ENCODE measurements around the gene HSF2. TPM values are rescaled to one million over a fixed set of nuclear protein-coding genes. Genes with fewer than 3 reads are reported as not detected.

HSF2 gene
- total and polyA plus RNA-seq, 2 of the 13 experiments (the other 11 are each of a cell fraction or from before 2014, with no cell fraction given) = 24.8 to 26.4 TPM

GRCh38 chr6:122408702-122409458 is 9.4 kb downstream of the HSF2 start:
- H2AFZ ChIP-seq (ENCODE audit: low read length) = no peak overlapping the region
- CTCF ChIA-PET (ENCODE audit: low intra/inter-chr PET ratio, low total read pairs) = no interaction called here
- FAIRE-seq = no peak
- peaks cover 0 to 14% of the 10 kb centered on the region in 2 experiments; a peak in 2 of 5 replicates for H3K36me3 ChIP-seq (replicated peaks in 1 of 2; ENCODE audit: control insufficient read depth in 1 of 2, insufficient read depth in 2 of 2, low read length in 2 of 2)
- no peaks in the 10 kb centered on the region for H3K27me3 ChIP-seq (ENCODE audit: control insufficient read depth in 1 of 2, insufficient read depth in 2 of 2, low read length in 2 of 2)
- no TSS peak for BruUV-seq (replicated peaks)
- peaks cover 82% of the 10 kb centered on the region for H3K79me2 ChIP-seq (ENCODE audit: insufficient read depth, low read length)
- WGBS (ENCODE audit: low lambda C conversion rate) = 95% methylated on average over 6 of the region's 6 CpGs
- no peak overlapping the region for H3K4me3 ChIP-seq (replicated peaks in 1 of 3; ENCODE audit: insufficient read depth in 1 of 3, low read depth in 2 of 3, low read length in 3 of 3)
- TF ChIP-seq ARHGAP35 (CRISPR knock-in tag; IDR thresholded peaks at IDR 0.05; ENCODE audit: borderline replicate concordance) = no peak
- no peak for TF ChIP-seq ARID4A (CRISPR knock-in tag; IDR thresholded peaks at IDR 0.05; ENCODE audit: borderline replicate concordance)
- no peak for TF ChIP-seq DRAP1 (CRISPR knock-in tag; IDR thresholded peaks at IDR 0.05)
- H4K20me1 ChIP-seq (ENCODE audit: insufficient read depth, low read length) = no peaks in the 10 kb centered on the region
- DNase-seq (ENCODE audit: low spot score) = no peak
- no peaks in the 10 kb centered on the region for H3K9me3 ChIP-seq (ENCODE audit: low read length)
- no peak for ATAC-seq
- in situ Hi-C loops (cut with HindIII; ENCODE audit: extremely low pct_ligation_motif_present, low pct_unique_long_range_greater_than_20kb) (no loop called here), intact Hi-C loops (cut with micrococcal nuclease; ENCODE audit: unreplicated experiment) (no loop called here)
- peaks cover 2% of the 10 kb centered on the region; the same call in 1 of the 2 replicates for H3K4me1 ChIP-seq (ENCODE audit: insufficient read depth, low read length)
- no peak overlapping the region for H3K4me2 ChIP-seq (ENCODE audit: low read depth, low read length)
- POLR2A ChIA-PET = no interaction called here
- H3K9ac ChIP-seq (ENCODE audit: insufficient read depth, low read depth, low read length) = no peak overlapping the region
- H3K27ac ChIP-seq (ENCODE audit: extremely low read length, insufficient read depth, low read length) = no peak overlapping the region
